ENCODE data around the gene C6.
"Not testable (repeated sequence)": the region's sequence is repeated elsewhere in the genome, so short reads cannot be mapped to it uniquely, and the experiment has no call there.

C6 gene

GRCh38 chr5:41213340-41213739 lies at the start of gene C6:
Gene C6 (minus strand): TSS chr5:41213532. CDS start chr5:41203230, 10,302 bp downstream.
- no peak for DNase-seq

GRCh38 chr5:41256400-41256799 lies 43.1 kb upstream of the C6 start:
- DNase-seq: no peak

- DNase-seq: no peak
Observed at GRCh38 chr5:41253109-41253508, 39.8 kb upstream of the C6 start.

DNA sequence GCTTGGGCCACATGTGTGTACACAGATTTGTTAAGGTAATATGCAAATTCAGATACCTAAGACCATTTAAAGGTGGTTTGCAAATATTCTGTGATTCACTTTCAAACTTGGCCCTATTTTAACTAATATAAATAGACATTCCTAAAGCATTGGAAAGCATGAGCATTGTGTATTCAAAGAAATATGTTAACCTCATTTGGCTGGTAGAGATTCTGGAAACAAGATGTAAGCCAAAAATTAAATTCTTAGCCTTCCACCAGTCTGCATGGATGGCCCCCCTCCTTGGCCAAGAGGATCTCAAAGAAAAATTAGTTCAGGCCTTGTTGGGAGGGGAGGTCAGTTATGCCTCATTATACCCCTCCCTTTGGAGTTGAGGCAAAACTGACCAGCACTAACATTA lies 38.7 kb upstream of the C6 start:
- DNase-seq: no peak

- no peak for DNase-seq
Observed at GRCh38 chr5:41250351-41250987, 37.1 kb upstream of the C6 start.

DNA sequence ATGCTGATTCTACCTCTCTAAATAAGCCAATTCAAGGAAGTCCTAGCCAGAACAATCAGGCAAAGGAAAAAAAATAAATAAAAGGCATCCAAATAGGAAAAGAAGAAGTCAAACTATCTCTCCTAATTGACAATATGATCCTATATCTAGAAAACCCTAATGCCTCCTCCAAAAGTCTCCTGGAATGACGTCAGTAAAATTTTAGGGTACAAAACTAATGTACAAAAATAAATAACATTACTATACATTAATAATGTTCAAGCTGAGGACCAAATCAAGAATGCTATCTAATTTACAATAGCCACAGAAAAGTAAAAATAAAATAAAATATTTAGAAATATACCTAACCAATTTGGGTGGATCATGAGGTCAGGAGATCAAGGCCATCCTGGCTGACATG lies 33.8 kb upstream of the C6 start:
- no peak for DNase-seq

GRCh38 chr5:41246376-41246775 lies 33.0 kb upstream of the C6 start:
- DNase-seq: no peak

- no peak for DNase-seq
Observed at GRCh38 chr5:41243558-41243957, 30.2 kb upstream of the C6 start.

DNA sequence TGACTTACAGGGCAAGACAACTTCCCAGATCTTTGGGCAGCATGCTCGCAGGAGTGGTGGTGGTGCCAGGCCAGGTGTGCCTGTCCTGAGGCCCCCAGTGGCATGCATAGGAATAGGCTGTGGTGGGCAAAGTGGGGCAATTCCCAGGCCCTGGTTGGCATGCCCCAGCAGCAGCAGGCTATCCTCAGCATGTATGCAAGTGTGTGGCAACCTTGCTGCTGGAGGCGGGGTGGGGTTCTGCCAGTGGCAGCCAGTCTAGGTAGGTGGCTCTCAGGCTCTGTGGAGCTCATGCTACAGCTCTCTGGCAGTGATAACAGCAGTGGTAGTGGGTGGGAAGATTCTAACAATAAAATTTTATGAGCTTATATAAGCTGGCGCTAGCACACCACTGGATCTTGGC lies 27.7 kb upstream of the C6 start:
- DNase-seq: no peak

GRCh38 chr5:41240390-41240789 lies 27.1 kb upstream of the C6 start:
- no peak for DNase-seq

- no peak for DNase-seq
Observed at GRCh38 chr5:41234475-41234874, 21.1 kb upstream of the C6 start.

- DNase-seq: no peak
Observed at GRCh38 chr5:41232797-41233196, 19.5 kb upstream of the C6 start.

GRCh38 chr5:41230276-41230675 lies 16.9 kb upstream of the C6 start:
- not testable (repeated sequence) for DNase-seq

DNA sequence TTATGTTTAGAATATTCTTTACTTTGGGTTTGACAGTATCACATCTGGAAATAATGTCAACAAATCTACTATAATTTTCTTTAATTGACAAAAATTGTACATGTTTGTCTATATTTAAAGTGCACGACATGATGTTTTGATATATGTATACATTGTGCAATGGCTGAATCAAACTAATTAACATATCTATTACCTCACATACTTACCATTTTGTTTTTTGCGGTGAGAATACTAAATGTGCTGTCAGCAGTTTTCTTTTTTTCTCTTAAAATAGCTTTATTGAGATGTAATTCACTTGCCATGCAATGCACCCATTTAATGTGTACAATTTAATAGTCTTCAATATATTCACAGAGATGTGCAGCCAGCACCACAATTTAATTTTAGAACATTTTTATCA lies 10.6 kb upstream of the C6 start:
- DNase-seq: no peak

DNA sequence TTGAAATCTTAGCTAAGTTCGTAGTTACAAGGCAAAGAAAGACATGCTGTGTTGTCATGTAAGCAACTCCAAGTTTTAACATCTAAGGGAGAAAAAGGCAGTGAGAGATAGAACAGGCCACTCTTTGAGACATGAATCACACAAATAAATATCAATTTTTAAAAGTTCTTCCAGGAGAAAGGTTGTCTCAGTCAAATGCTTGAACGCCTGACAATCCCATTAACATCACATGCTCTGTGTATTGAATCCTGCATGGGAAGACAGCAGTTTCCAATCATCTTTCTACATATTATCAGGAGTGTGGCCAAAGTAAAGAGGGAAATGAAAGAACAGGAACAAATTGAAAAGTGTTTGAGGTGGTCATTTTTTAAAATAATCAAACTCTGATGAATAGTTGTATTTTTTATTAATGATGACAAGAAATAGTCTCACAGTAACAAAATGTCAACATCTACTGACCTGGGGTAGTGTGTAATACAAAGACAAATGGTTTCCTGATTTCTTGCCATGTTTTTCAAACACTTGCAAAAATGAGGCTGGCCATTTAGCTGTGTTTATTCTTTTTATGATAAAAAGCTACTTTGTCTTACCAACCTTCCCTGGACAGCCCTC lies 6.4 kb upstream of the C6 start:
- no peak for DNase-seq

DNA sequence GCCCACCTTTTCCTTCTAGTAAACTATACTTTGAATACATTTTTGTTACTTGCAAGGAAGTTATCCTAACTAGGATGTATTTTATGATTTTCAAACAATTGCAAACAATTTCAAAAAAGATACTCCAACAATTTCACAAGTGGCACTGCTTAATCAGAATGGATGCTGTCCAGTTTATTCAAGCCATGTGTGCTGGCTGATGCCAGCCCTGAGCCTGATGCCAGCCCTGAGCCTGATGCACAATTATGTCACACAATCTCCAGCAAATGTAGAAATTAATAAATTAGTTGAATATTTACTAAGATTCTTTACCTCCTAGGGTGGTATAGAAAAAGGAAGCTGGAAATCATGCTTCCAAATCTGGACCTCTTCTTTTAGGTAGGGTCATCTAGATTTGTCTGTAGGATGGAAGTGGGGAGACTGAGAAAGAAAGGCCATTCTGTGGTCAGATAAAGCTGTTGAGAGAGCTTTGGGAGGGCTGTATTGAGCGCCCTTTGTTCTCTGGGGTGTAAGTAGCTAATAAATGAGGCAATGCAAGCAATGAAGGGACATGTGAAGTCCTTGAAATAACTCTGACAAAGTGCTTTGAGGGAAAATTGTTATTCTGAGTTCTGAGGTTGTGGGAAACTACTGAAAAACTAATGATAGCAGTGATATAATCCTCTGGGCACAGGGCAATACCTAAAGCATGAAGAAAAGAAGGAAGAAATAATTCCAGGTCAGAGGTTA lies 5.8 kb upstream of the C6 start:
- no peak for DNase-seq

GRCh38 chr5:41214182-41214581 lies 850 bp upstream of the C6 start:
- DNase-seq: no peak

- no peak for DNase-seq
Observed at GRCh38 chr5:41212935-41213334, 397 bp downstream of the C6 start.

DNA sequence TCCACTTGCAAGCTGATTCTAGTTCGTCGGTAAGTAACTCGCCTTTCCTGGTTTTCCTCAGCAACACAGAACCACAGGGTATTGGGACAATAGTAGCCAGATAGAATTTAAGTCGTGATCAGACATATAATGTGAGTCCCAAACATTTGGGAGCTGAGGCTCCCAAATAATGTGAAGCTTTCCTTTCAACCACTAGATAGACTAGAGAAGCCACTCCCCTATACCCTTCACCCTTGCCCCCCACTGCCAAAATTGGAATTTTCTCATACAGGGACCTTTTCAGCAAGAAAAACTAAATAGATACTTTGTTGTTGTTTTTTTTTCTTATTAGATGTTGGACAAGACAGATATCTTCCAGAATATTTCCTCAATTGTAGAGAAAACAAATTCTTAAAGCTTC lies 1.9 kb downstream of the C6 start:
- no peak for DNase-seq

DNA sequence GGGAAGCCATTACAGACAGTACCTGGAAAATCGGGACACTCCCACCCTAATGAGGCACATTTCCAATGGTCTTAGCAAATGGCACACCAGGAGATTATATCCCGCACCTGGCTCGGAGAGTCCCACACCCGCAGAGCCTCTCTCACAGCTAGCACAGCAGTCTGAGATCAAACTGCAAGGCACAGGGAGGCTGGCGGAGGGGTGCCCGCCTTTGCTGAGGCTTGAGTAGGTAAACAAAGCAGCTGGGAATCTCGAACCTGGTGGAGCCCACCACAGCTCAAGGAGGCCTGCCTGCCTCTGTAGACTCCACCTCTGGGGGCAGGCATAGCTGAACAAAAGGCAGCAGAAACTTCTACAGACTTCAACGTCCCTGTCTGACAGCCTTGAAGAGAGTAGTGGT lies 7.9 kb downstream of the C6 start:
- DNase-seq: not testable (repeated sequence)

DNA sequence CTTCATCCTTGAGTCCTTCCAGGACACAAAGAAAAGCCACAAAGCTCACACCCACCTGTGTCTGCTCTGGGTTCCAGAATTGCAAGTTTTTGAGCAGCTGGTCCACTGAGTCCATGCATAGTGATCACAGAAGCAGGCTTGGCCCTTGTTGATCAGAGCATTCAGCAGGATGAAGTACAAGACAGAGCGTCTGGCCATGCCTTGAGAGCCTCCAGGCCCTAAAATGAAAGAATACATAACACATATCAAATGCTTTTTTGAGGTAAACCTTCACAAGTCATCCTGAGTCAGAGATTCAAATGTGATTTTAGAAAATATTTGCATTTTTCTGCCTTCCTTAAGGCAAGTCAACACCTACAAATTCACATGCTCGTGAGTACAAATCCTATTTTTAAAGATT lies 10.3 kb downstream of the C6 start:
- DNase-seq: no peak

DNA sequence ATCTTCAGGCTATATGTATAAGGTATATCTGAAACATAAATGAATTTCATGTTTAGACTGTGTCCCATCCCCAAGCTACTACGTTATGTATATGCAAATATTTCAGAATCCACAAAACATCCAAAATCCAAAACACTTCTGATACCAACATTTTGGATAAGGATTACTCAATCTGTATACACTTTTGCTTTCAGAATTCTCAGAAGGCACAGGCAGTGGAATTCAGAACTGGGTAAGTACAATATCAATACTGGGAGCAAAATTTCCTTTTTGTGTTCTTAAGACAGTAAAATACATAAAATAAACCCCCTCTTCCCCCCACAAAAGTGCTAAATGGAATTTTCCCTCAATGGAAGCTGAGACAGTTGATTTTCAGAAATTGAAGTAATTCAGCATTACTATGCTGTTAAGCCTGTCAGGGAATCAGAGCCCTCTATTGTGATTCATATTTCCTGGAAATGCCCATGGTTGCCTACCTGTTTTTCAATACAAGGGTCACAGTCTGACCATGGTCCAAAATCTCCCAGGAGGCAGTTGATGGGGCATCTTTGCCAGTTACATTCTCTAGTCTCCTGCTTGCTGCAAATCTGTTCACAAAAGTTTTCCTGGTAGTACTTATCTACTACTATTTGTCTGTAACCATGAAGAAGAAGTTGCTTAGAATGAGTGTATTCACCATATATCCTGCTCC lies 12.1 kb downstream of the C6 start:
- no peak for DNase-seq

- no peak for DNase-seq
Observed at GRCh38 chr5:41200506-41200905, 12.8 kb downstream of the C6 start.

DNA sequence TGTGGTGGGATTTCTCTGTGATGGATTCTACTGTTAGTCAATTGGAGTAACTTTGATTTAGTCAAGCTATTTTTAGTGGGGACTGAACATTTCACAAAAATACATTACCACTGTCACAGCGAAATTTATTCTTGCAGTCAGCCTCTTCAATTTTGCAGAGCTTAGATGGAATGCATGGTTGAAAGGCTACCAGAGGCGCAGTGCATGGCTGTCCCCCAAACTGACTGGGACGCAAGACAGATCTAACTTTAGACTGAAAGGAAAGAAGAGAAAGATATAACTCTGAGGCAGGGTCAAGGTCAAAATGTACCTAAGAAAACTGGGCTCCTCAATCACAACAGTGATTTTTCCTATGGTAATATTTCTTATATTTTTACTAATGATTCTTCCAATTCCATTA lies 13.7 kb downstream of the C6 start:
- no peak for DNase-seq

Data from hematopoietic multipotent progenitor cell treated with erythropoietin and hydrocortisone succinate and interleukin-3 and kit ligand, for 6 days (in vitro differentiated cells).